COLO668 (cell line): ENCODE results near the gene HEYL.

Experiments used
- DNase-seq: peaks from one replicate; lab custom pipeline; 2025; ENCODE audit not compliant: unreplicated experiment; lab: John Stamatoyannopoulos, UW

Gene HEYL

DNA sequence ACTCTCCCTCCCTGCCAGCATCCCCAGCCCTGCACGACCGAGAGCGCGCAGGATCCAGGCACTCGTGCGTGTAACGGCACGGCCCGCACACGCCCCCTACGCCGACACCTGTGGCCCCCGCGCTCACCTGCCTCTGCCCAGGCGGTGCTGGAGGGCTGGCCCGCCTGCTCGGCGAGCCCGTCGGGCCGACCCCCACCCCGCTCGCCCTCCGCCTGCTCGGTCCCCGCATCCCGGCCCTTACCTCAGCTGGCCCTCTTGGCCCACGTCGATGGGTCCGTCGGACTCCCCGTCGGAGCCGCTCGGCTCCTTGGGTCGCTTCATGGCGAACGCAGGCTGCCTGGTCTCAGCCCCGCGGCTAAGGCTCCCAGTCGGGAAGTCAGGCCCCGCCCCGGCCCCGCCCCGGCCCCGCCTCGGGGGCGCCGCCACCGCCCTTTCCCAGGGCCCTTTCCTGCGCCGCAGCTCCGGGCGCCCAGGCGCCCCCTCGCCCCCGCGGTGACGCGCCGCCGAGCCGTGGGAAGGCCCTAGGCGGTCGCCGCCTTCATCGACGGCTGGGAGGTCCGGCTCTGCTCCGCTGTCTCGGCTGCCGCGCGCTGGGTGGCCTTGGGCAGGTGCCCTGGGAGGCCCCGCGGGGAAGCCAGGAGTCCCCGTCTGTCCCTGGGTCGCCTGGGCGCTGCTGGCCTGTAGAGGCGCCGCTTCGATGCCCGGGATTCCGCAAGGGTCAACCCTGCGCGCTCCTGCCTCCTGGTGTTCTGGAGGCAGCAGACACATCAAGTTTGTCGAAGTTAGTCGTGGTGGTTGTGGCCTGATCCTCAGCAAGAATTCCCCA is at the start of gene HEYL:
TSS of gene HEYL (minus strand) at position 339 of the 826 bp plus-strand sequence. CDS start at position 321, 18 bp downstream.
- no peak for DNase-seq

DNA sequence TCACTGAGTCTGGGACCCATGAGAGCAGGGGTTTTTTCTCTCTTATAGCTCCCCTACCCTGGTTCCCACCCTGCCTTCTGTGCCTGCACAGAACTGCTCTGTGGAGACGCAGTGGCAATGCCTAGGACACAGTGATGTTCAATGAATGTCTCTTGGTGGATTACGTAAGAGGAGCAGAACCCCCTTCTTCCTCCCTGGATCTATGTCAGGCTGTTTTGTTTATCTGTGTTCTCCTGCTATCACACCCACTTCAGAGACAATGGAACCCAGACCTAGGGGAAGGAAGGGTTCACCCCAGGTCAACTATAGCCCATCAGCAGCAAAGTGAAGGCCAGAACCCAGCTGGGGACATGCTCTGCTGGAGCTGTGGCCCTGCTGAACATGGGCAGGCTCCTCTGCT is 49.8 kb upstream of the HEYL start:
- no peak for DNase-seq

DNA sequence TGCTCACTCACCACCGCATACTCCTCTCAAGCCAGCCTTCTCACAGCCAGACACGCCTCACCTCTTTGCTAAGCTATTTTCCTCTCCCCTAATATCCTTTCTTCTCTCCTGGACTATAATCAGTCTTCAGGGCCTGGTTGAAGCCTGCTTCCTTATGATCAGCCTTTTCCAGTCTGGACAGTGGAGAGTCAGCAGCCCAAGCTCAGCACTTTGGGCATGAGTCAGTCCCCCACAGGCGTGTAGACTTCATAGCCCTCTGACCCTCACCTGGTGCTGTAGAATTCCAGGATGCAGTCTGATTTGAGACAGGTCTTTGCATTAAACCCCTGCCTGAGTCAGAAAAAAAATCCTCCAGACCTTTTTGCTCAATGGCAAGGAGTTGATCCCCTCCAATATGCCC is 49.3 kb upstream of the HEYL start:
- DNase-seq: no peak

DNA sequence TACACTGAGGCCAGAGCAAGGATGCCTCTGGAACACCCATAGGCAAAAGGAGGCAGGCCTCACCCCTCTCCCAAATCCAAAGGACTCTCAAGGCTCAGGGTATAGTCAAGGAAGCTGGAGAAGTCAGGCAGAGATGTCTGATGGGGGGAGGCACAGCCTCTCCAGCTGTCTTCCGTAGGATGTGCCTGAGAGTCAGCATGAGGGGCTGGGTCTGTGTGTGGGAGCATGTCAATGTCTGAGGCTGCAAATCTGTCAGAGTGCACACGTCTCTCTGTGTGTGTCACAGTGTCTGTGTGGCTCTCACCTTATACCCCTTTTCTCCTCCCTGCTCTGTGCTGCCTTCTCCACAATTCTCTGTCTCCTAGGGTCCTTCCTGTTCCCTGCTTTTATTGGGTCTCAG is 47.8 kb upstream of the HEYL start:
- DNase-seq: no peak

DNA sequence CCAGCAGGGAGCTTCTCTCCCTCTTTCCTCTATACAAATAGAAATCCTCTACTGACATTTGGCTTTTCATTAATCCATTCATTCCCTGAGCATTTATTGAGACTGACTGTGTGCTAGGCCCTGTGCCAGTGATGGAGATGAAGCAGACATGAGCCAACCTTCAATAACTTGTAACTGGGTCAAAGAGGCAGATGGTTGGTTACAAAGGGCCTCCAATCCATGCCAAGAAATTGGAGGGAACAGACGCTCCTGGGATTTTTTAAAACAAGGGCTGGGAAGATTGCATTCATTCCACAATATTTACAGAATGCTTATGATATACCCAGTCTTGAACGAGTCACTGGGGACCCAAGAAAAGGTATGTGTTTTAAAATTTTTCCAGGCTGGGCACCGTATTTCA is 45.6 kb upstream of the HEYL start:
- DNase-seq: no peak

DNA sequence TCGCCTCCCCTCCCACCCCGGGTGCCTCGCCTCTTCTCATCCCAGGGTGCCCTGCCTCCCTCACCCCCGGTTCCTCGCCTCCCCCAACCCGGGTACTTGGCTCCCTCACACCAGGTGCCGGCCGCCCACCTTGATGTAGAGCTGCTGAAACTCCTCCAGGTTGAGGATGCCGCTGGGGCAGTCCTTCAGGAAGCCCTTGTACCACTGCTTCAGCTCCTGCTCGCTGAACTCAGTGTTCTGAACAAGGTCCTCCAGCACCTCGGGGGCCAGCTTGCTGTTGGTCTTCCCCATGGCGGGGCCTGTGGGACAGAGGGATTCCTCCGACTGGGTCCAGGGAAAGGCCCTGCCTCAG is 44.8 kb upstream of the HEYL start:
- DNase-seq: no peak

DNA sequence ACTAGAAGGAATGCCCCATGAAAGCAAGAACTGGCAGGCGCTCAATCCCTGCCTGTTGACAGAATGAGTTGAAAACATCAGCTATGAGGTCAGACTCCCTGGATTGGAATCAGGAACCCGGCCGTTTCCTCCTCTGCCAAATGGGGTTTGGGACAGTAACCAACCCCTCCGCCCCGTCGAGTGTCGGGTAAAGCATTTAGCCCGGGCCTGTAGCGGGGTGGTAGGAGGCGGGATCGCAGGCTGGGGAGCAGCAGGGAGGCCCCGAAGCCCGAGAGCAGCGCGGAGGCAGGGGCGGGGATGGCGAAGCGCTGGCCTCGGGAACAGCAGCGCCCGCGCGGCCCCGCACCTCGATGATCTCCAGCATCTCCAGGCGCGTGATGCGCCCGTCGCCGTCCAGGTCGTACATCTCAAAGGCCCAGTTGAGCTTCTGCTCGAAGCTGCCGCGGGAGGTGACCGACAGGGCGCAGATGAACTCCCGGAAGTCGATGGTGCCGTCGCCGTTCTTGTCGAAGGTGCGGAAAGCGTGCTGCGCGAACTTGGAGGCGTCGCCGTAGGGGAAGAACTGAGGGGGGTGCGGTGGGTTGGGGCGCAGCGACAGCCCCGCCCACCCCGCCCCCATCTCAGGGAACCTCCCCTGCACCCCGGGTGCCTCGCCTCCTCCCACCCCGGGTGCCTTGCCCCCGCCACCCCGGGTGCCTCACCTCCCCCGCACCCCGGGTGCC is 44.3 kb upstream of the HEYL start:
- no peak for DNase-seq

DNA sequence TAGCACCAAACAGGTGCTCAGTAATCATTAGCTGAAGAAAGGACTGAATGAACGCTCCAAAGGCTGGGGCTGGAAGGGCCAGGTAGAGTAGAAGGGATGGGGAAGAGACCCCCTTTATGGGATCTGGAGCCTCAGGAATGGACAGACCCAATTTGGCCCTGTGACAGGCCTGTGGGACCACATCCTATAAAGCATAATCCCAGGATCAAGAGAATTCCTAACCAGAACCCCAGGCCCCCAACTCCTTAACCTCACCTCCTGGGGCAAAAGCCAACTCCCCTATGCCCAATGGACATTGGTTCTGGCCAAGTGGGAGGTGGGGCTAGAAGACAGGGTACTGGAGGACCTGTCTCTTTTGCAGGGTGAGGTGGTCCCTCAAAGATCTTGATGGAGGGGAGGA is 42.6 kb upstream of the HEYL start:
- DNase-seq: no peak

DNA sequence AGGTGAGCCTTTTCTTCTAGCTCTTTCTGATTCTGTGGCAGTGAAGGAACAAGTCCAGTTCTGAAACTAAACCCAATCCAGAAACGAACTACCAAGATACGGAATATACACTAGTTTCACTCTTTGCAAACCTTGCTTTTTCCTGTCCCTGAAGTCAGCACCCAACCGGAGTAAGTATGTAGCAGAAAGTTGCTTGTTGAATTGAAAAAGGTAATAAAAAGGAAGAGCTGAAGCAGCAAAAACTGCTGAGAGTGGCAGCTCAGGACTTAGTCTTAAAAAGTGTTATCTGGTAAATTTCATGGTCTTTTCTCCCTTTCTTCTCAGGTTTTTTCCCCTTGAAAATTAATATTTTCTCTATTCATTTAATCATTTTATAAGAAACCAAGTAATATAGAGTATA is 41.9 kb upstream of the HEYL start:
- no peak for DNase-seq

DNA sequence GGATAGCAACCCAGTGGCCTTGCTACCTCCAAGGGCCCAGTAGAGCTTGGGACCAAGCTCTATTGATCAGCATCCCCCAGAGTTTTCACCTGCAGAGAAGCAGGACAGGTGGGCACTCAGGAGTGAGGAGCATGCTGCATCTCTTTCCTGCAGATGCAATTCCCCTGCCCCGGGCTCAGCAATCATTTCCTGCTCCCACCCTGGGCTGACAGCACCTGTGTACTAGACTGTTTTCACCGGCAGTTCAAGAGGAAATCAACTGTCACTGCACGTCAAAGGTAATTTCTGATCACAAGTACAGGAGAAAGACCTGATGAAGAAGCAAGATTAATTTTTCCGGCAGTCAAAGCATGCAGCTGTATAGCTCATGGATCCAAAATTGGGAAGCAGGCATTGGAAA is 41.3 kb upstream of the HEYL start:
- DNase-seq: no peak

DNA sequence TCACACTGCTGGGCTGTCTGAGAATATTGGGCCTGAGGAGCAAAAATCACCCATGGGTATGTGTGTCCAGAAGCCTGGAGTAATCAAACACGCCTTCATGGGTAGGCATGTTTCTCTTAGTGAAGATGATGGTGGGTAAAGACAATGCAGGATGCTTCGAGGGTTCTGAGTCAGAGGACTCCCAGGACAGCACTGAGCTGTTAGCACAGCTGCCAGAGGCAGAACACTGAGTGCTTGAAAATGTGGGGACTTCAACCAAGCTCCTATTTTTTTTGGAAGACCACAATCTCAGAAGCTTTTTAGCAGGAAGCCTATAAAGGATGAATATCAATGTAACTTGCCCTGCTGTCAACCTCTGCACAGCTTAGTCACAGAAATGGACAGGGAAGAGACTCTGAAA is 40.4 kb upstream of the HEYL start:
- DNase-seq: no peak

DNA sequence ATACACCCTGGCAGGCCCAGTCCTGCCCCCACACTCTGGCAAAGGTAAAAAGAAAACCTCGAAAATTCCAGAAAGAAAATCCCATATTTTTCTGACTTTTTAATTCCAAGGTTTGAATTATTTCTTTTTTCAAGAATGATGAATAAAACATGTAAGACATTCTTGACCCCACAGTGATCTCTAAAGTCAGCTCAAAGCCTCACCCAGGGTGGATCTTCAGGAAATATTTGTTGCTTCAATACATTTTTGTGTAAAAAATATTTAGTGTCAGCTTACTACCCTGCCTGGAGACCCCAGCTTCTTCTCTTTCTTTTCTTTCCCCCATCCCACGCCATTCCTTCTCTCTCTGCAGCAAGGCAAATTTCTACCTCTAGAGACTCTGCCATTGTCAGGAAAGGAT is 39.4 kb upstream of the HEYL start:
- no peak for DNase-seq

DNA sequence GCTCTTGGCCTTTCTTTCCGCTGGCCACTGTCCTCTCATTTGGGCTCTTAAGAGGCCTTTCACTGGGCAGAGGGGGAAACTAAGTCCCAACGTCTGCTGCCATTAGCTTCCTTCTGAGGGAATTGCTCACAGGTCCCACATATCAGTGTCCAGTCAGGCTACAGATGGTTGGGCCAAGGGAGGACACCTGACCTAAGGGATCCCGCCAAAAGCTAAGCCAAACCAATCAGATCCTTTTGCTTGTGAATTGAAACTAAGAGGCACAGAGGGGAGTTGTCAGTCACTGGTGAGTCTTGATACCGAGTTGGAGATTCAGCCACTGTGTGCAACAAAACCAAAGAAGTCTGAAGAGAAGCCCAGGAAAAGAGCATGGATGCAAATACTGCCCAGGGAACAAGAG is 38.2 kb upstream of the HEYL start:
- DNase-seq: no peak

DNA sequence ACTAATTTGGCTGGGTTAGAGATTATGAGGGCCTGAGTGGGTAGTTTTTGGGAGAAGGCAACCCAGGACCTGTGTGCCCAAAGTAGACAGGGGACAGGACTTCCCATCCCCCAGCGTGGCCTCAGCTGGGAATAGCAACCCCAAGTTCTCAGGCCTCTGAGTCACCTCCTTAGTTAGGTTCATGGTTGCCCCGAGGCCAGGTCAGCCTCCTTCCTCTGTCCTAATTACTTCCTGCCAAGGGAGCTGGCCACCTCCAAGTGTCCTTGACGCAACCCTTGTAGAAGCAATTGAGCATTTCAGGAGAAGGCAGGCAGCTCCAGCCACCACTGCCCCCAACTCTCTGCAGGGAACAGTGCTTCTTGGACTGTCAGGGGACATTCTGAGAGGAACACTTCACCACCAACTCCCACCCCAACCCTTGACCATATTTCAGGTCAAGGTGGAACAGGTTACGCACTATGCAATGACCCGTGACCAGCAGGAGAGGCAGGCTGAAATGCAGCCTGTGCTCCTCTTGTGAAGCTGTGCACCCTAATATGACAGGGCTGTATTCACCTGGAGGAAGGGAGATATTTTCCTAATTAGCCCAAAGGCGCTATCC is 37.6 kb upstream of the HEYL start:
- DNase-seq: no peak

DNA sequence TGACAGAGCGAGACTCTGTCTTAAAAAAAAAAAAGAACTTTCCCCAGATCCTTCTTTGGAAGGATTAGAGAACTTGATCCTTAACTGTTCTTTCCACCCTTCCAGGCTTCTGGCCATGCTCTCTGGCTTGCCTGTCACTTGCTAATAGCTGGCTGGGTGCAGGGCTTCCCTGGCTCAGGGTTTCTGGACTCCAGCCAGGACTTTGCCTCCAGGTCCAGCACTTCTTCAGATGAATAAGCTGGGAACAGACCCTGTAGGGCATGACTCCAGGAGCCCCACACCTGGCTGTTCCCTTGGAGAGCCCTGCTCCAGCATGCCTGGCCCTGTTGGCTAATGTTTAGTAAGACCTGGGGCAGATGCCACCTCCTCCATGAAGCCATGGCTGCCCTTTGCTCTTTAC is 35.8 kb upstream of the HEYL start:
- DNase-seq: no peak

DNA sequence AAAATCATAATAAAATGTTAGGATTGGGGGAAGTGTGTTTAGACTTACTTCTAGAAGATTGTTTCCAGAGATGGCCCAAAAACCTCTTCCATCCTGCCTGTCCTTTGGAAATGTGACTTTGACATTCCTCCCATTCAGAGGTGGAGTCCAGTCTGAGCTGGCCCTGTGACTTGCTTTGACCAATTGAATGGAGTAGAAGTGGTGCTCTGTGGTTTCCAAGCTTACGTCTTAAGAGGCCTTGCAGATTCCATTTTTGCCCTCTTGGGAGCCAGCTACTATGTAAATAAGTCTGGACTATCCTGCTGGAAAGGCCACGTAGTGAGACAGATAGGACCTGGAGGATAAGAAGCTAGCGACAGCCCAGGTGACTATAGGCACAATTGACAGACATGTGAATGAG is 33.8 kb upstream of the HEYL start:
- DNase-seq: no peak

DNA sequence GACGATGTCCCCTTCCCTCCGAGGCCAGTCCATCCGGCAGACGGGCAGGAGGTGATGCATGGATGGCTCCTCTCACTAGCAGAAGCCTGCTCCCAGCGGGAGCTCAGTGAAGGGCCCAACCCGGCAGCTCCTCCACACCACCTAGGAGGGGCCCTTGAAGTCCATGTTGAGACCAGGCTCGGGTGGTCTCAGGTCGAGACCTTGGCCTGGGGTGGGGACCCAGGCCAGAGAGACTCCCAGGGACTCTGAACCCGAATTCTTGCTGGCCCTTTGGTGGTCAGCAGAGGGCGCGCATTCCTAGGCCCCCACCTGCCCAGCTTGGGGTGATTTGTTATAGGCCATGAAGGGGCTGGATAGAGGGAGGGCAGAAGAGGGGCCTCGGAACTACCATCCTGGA is 33.1 kb upstream of the HEYL start:
- DNase-seq: peak; percentile 99

DNA sequence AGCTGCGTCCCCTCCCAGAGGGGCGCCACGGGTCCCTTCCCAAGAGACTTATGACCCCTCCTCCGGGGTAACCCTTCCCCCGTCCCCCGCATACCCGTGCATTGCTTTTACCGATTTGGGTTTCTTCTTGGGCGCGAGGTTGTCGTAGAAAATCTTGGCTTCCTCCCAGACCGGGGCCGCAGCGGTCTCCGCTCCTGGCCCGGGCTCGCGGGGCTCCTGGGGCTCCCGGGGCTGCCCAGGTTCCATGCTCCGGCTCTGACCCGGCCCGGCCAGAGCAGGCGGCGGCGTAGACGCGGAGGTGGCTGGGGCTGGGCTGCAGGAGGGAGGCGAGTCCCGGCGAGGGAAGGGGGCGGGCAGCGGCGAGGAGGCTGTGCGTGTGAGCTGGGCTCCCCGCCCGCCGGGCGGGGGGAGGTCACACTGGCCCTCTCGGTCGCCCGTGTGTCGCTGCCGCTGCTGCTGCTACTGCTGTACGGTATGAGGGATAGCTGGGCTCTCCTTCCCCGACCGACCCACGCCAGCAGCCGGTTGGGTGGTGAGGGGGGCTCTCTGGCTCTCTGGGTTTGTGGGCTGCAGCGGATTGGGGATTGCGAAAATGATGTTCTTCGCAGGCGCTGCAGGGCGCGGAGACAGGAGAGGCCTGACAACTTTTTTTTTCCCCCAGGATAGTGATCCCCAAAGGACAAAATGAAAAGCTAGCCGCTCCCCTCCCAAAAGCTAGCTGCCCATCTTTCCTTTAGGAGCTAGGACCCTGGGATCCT is 32.5 kb upstream of the HEYL start, which contains the start of gene NT5C1A:
TSS of gene NT5C1A (minus strand) at position 315 of the 758 bp plus-strand sequence. CDS start at position 246, 69 bp downstream.
- DNase-seq: no peak

DNA sequence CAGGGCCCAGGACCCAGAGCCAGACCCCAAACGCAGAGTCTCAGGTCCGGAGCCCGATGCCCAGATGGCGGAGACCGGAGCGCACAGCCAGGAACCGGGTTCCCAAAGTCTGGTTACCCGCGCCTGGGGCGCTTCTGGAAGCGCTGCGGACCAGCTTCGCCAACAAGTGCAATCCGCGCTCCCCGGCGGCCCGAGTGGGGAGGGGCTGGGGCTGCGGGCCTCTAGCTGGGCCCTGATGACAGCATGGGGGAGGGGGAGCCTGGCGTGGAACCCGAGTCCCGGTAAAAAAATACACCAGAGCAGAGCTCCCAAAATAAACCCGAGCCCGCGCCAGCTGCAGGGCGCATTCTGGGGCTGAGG is 32.0 kb upstream of the HEYL start:
- DNase-seq: no peak

DNA sequence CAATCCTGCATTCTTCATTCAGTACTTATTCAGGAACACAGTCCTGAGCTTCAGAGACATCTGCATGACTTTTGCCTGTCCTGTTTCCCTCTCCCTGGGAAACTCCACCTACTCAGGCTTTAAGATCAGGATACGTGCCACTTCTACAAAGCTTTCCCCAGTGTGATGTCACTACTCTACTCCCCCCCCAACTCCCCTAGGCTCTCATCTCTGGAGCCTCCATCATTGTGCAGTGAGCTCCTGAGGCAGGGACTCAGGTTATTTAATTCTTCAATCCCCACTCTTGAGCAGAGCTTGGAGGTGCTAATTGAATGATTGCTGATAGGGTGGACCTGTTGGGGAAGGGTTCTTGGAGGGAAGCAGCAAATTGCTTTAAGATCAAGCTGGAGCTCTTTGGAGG is 31.2 kb upstream of the HEYL start:
- no peak for DNase-seq

DNA sequence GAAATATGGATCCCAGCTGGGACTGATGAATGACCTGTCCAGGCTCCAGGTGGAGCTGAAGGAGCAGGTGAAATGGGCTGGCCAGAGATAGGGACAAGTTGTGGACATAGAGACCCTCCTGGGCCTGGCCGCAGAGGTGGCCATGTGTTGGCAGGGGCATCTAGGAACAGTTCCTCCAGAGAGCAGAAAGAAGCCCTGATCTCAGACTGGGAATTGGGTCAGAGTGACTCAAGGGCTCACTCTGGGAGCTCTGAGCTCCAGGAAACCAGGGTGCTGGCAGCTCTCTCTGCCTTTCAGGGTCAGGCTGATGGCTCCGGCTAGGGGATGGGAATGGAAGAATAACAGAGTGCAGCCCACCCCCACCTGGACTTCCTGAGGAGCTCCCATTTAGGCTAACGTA is 29.5 kb upstream of the HEYL start:
- DNase-seq: no peak

DNA sequence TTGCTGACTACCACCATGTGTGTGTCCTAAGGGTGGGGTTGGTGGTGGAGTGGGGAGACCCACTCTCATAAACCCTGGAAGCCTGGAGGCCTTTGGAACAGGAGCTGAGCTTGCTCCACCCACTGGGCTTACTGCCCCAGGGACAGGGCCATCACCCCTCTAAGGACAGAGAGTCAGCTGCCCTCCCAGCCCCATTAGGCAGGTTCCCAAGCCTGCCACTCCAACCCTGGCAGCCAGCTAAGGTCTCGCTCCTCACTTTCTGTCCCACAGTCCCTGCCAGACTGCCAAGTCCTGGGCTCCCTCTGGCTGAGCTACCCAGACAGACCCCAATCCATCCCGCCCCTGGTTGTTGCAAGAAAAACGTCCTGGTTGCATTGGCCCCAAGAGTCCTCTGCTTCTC is 28.7 kb upstream of the HEYL start:
- DNase-seq: no peak
